SJSA1 (cell line): ENCODE data around the gene WARS2. TPM values are rescaled to one million over a fixed set of nuclear protein-coding genes. Genes with fewer than 3 reads are reported as not detected.

Source experiments
- DNase-seq, 2 experiments: peaks; one replicate each; pipeline ENCODE4 v3.0.0-alpha.2; 2015 to 2020; ENCODE audit warnings: low spot score in 2 of 2, low read depth in 1 of 2
- H3K27ac ChIP-seq: fragments of 250-450 bp; sonication (Bioruptor Pico); 2 replicates; pipeline ENCODE4 v1.5.1; 2020; ENCODE audit warnings: mild to moderate bottlenecking, moderate library complexity
- H3K27me3 ChIP-seq: fragments of 250-450 bp; sonication (Bioruptor Pico); replicated peaks from 2 replicates; pipeline ENCODE4 v1.5.1; 2020; ENCODE audit warnings: mild to moderate bottlenecking, moderate library complexity
- H3K36me3 ChIP-seq: fragments of 250-450 bp; sonication (Bioruptor Pico); 2 replicates; pipeline ENCODE4 v1.5.1; 2020; ENCODE audit warnings: mild to moderate bottlenecking
- H3K4me1 ChIP-seq: fragments of 250-450 bp; sonication (Bioruptor Pico); replicated peaks from 2 replicates; pipeline ENCODE4 v1.6.1; 2021; ENCODE audit warnings: mild to moderate bottlenecking
- H3K4me3 ChIP-seq: fragments of 250-450 bp; sonication (Bioruptor Pico); 2 replicates; pipeline ENCODE4 v1.5.1; 2020; ENCODE audit warnings: mild to moderate bottlenecking
- H3K9me3 ChIP-seq: fragments of 250-450 bp; sonication (Bioruptor Pico); replicated peaks from 2 replicates; pipeline ENCODE4 v1.5.1; 2020; ENCODE audit warnings: mild to moderate bottlenecking
- total RNA-seq: library from RNA; depleted of rRNA; stranded (reverse); fragments of >200 nt; shearing (Covaris generic); gene quantifications from 2 replicates; pipeline ENCODE4 v1.2.3, GENCODE V29; 2014

WARS2 gene
- total RNA-seq, 1 experiment from 2014 or later = 17.6 TPM

GRCh38 chr1:118990513-118991152 lies 149.8 kb downstream of the WARS2 start:
- H3K4me3 ChIP-seq = peak overlapping the region; percentile 66
- H3K27ac ChIP-seq = peak overlapping the region; percentile 89
- no peaks in the 10 kb centered on the region for H3K27me3 ChIP-seq
- DNase-seq = peak in 1 of 2 experiments; percentile 22
- peaks cover 36% of the 10 kb centered on the region for H3K4me1 ChIP-seq
- H3K36me3 ChIP-seq = peaks cover 22% of the 10 kb centered on the region
- H3K9me3 ChIP-seq = no peaks in the 10 kb centered on the region

DNA sequence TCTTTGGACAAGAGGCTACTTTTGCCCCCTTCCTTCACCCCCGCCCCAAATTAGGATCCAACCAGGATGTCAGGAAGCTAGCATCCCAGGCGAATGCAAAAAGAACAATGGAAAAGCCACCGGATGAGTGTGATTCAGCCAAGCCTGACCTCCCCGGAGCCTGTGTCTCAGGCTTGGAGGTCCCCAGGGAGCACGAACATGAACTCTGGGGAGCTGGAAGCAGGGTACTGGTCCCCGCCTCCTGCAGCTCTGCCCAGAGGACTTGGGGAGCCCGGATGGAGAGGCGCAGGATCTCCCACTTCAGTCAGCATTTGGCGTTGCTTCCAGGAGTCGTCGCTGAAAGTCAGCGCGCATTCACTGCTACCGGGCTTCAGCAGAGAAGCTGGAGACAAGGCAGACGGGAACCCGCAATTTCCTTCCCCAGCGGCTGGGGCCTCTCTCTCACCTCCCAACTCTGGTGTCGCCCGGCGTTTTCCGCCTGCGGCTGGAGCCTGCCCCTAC lies 150.5 kb downstream of the WARS2 start:
- no peaks in the 10 kb centered on the region for H3K9me3 ChIP-seq
- peak overlapping the region; percentile 66 for H3K4me3 ChIP-seq
- no peaks in the 10 kb centered on the region for H3K27me3 ChIP-seq
- peak overlapping the region; percentile 89 for H3K27ac ChIP-seq
- peak; percentile 94 to 96 for DNase-seq
- H3K4me1 ChIP-seq = peaks cover 31% of the 10 kb centered on the region
- peaks cover 24% of the 10 kb centered on the region for H3K36me3 ChIP-seq

GRCh38 chr1:118989006-118989815 lies 151.2 kb downstream of the WARS2 start:
- DNase-seq = peak; percentile 85 to 93
- peak overlapping the region; percentile 89 for H3K27ac ChIP-seq
- H3K4me3 ChIP-seq = peak overlapping the region; percentile 66

GRCh38 chr1:118988186-118989005 lies 152.1 kb downstream of the WARS2 start, which contains the start of gene TBX15:
Gene TBX15, minus strand, starts transcription at chr1:118988343. Its CDS starts 548 bp downstream, at chr1:118987795.
- Histone ChIP-seq H3K4me3 (peak within 1 kb of the TSS; percentile 66), H3K27me3 (no peaks in the 10 kb centered on the region), H3K36me3 (peaks cover 32% of the 10 kb centered on the region), H3K4me1 (peaks cover 37% of the 10 kb centered on the region), H3K9me3 (no peaks in the 10 kb centered on the region), H3K27ac (peak within 1 kb of the TSS; percentile 89)
- peak; percentile 89 to 94 for DNase-seq

More at GRCh38 chr1:118989006-118989815, 151.2 kb downstream of the WARS2 start:
- no peaks in the 10 kb centered on the region for H3K27me3 ChIP-seq
- peaks cover 30% of the 10 kb centered on the region for H3K36me3 ChIP-seq
- H3K4me1 ChIP-seq = peaks cover 36% of the 10 kb centered on the region
- no peaks in the 10 kb centered on the region for H3K9me3 ChIP-seq

- H3K9me3 ChIP-seq = no peaks in the 10 kb centered on the region
- H3K4me3 ChIP-seq = peak overlapping the region; percentile 66
- peaks cover 37% of the 10 kb centered on the region for H3K4me1 ChIP-seq
- peak in 1 of 2 experiments; percentile 62 for DNase-seq
- peak overlapping the region; percentile 89 for H3K27ac ChIP-seq
- peaks cover 38% of the 10 kb centered on the region for H3K36me3 ChIP-seq
- no peaks in the 10 kb centered on the region for H3K27me3 ChIP-seq
These were observed 152.8 kb downstream of the WARS2 start for GRCh38 chr1:118987468-118988185.

- peaks cover 46% of the 10 kb centered on the region for H3K36me3 ChIP-seq
- H3K27ac ChIP-seq = peak overlapping the region; percentile 89
These were observed 153.6 kb downstream of the WARS2 start for GRCh38 chr1:118986555-118987467.

GRCh38 chr1:118985640-118986554 lies 154.6 kb downstream of the WARS2 start:
- DNase-seq = peak; percentile 51 to 84
- H3K27ac ChIP-seq = peak overlapping the region; percentile 89
- H3K4me1 ChIP-seq = peaks cover 39% of the 10 kb centered on the region

More at GRCh38 chr1:118986555-118987467, 153.6 kb downstream of the WARS2 start:
- Histone ChIP-seq H3K9me3 (no peaks in the 10 kb centered on the region), H3K4me1 (peaks cover 39% of the 10 kb centered on the region), H3K27me3 (no peaks in the 10 kb centered on the region), H3K4me3 (peak overlapping the region; percentile 66)
- DNase-seq = peak in 1 of 2 experiments; percentile 76

DNA sequence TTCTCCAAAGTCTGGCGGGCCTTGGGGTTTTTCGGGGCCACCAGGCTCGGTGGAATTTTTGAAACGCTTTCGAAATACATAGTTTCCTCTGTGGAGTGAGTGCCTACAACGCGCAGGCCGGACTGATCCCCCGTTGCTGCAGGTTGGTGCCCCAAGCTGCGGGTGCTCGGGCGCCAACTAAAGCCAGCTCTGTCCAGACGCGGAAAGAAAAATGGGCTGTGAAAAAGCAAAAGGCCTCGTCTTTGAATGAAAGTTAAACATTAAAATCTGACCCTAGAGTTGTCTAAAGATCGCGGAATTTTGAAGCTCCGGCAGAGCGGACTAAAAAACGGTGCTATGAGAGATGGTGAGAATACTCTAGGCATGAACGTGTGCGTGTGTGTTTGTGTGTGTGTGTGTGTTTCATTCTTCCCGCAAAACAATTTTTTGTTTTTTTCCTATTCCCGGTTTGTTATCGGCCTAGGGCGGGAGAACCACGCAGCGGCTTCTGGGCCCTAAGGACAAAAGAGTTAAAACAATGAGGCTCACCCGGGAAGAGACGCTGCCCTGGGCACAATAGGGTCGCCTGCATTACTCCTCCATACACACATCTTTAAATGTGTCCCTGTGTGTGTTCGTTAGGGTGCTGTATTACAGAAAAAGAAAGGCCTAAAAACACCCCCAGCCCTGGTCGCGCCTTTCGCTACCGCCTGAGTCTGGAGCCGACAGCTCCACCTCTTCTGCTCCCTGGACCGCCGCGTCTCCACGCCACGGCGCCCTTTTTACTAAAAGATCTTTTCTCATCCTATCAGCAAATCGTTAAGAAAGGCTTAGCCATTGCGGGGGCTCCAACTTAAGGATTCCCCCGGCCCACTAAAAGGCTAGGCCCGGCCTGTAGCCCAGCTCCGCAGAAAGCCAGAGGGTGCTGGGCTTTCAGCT lies 155.5 kb downstream of the WARS2 start:
- H3K27me3 ChIP-seq = no peaks in the 10 kb centered on the region
- H3K36me3 ChIP-seq = peaks cover 58% of the 10 kb centered on the region
- DNase-seq = peak; percentile 45 to 81
- peaks cover 32% of the 10 kb centered on the region for H3K4me1 ChIP-seq
- no peaks in the 10 kb centered on the region for H3K9me3 ChIP-seq
- peak overlapping the region; percentile 89 for H3K27ac ChIP-seq
- H3K4me3 ChIP-seq = peak overlapping the region; percentile 66

More at GRCh38 chr1:118985640-118986554, 154.6 kb downstream of the WARS2 start:
- no peaks in the 10 kb centered on the region for H3K9me3 ChIP-seq
- H3K36me3 ChIP-seq = peaks cover 53% of the 10 kb centered on the region
- no peaks in the 10 kb centered on the region for H3K27me3 ChIP-seq
- peak overlapping the region; percentile 66 for H3K4me3 ChIP-seq

- DNase-seq = peak; percentile 98
- H3K4me3 ChIP-seq = peak overlapping the region; percentile 66
- no peaks in the 10 kb centered on the region for H3K27me3 ChIP-seq
- H3K4me1 ChIP-seq = peaks cover 24% of the 10 kb centered on the region
- peaks cover 65% of the 10 kb centered on the region for H3K36me3 ChIP-seq
- H3K9me3 ChIP-seq = no peaks in the 10 kb centered on the region
- peak overlapping the region; percentile 89 for H3K27ac ChIP-seq
These were observed 156.2 kb downstream of the WARS2 start for GRCh38 chr1:118984086-118984721.

DNA sequence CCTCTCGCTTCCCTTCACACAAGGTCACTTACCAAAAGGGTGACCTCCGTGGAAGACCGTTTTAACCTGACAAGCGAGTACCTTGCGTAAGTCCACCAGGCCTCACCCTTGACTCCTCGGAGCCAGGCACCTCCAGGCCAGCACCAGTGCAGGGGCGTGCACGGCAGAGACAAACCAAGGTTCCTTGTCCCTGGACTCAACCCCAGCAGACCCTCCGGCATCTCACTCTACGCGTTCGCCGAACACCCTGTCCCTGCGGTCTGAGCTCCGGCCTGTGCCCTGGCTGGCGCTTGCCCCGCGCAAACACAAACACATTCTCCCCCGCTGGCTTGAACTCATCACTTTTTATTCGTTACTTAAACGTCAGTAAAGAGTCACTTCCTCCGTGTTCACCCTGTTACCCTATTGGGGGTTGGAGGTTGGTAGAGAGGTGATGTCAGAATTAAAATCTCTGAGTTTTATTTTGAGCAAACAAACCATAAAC lies 156.9 kb downstream of the WARS2 start:
- Histone ChIP-seq H3K4me1 (peaks cover 26% of the 10 kb centered on the region), H3K27ac (peak overlapping the region; percentile 89), H3K4me3 (peak overlapping the region; percentile 66), H3K36me3 (peaks cover 68% of the 10 kb centered on the region), H3K27me3 (no peaks in the 10 kb centered on the region), H3K9me3 (no peaks in the 10 kb centered on the region)
- no peak for DNase-seq
